Testis (tissue), 2 donors: ENCODE measurements around the gene PRDM11.

Experiments
- POLR2A ChIP-seq: fragments of 450-650 bp; IDR thresholded peaks from one replicate; pipeline ENCODE4 v1.6.1; 2017; ENCODE audit warnings: antibody characterized with exemption, mild to moderate bottlenecking, moderate library complexity
- TF ChIP-seq, protein P1 (sequence below), 3 experiments: fragments of 450-650 bp in 2 of 3; fragments of 200-600 bp in 1 of 3; sonication (generic) in 1 of 3; IDR thresholded peaks; one replicate each; pipeline ENCODE4 v1.5.1; 2016 to 2019; ENCODE audit warnings: antibody characterized with exemption in 3 of 3, mild to moderate bottlenecking in 2 of 3, moderate library complexity in 1 of 3

DNA sequence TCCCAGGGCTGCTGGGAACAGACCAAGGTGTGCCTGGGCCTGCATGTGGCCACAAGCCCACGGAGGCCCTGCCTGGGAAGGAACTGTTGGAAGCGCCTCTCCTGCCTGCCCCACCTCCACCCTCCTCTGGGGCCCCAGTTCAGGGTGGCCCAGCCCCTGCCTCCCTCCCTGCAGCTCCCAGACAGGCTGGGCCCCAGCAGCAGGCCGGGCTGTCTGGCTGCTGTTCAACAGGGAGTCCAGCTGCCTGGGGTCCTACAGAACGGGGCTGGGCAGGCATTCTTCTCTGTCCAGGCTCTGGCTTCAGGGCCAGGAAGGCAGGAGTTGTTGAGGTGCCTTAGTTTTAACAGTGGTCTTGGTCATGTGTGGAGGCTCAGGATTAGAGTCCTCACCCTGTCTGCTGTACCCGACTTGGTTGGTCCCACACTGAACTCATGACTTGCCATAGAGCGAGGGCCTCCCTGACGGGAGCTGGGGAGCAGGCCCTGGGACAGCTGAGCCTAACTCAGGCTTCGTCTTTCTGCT, 11.8 kb downstream of the PRDM11 start:
- no peak for TF ChIP-seq POLR2A
- TF ChIP-seq, protein P1, sequence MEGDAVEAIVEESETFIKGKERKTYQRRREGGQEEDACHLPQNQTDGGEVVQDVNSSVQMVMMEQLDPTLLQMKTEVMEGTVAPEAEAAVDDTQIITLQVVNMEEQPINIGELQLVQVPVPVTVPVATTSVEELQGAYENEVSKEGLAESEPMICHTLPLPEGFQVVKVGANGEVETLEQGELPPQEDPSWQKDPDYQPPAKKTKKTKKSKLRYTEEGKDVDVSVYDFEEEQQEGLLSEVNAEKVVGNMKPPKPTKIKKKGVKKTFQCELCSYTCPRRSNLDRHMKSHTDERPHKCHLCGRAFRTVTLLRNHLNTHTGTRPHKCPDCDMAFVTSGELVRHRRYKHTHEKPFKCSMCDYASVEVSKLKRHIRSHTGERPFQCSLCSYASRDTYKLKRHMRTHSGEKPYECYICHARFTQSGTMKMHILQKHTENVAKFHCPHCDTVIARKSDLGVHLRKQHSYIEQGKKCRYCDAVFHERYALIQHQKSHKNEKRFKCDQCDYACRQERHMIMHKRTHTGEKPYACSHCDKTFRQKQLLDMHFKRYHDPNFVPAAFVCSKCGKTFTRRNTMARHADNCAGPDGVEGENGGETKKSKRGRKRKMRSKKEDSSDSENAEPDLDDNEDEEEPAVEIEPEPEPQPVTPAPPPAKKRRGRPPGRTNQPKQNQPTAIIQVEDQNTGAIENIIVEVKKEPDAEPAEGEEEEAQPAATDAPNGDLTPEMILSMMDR (IDR thresholded peaks at IDR 0.05), result no peak
